T1000 (cell line): ENCODE data around the gene MBOAT1.

Experiments
- DNase-seq: peaks from one replicate; lab custom pipeline; 2025; ENCODE audit warnings: mixed read lengths; lab: John Stamatoyannopoulos, UW

MBOAT1 gene

DNA sequence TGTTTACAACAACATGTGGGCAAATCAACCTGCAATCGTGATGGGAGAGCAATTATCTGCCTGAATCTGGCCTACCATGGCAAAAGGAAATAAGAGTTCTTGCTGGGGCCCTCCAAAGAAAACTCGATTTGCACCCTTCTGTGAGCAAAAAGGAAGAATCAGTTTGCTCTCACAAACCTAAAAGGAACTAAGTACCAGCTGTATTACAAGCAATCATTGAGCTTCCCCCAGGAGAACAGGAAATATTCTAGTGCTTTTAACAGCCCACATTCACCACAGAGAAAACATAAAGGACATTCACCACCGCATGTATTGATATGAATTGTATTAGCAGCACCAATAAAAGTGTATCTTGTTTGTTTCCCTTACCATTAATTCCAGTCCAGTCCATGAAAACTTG, 75.0 kb downstream of the MBOAT1 start:
- no peak for DNase-seq

DNA sequence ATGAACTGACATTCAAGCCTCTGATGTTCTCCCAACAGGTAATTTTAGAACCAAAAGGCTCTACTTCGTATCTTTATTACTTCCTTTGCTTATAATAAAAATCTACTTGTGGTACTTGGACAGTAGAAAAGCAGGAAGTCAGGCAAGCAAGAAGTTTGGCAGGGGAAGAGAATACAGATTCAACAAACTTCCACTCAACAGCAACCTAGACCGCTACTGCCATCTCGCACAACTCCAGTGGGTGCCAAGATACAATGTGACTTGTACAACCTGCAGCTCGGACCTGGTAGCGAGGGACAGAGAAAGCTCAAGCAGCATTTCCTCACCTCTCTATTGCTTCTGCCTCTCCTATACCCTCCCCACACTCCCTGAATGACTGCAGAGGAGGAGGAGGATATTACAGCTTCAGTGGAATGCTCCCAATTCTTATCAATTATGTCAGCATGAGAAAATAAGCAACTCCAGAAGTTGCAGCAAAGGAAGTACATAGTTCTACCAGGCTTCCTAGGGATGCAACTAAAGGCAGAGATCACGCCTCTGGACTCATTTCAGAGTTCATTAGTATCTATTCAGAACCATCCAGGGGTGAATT, 76.5 kb downstream of the MBOAT1 start:
- DNase-seq: no peak

DNA sequence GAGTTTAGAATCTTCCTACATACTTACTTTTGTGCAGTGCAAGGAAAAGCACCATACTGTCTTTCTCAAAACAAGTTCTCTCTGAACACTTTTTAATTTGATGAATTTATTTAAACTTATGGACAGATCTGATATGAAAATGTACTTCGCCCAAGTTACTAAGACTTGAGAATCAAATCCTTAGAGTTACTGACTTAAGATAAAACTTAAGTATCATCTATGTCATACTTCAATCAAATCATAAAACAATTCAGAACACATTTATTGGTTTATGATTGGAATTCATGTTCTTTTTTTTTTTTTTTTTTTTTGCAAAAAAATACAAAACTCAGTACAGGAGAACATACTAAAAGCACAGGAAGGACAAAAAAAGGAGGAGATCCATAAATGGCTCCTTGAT, 77.7 kb downstream of the MBOAT1 start:
- no peak for DNase-seq

DNA sequence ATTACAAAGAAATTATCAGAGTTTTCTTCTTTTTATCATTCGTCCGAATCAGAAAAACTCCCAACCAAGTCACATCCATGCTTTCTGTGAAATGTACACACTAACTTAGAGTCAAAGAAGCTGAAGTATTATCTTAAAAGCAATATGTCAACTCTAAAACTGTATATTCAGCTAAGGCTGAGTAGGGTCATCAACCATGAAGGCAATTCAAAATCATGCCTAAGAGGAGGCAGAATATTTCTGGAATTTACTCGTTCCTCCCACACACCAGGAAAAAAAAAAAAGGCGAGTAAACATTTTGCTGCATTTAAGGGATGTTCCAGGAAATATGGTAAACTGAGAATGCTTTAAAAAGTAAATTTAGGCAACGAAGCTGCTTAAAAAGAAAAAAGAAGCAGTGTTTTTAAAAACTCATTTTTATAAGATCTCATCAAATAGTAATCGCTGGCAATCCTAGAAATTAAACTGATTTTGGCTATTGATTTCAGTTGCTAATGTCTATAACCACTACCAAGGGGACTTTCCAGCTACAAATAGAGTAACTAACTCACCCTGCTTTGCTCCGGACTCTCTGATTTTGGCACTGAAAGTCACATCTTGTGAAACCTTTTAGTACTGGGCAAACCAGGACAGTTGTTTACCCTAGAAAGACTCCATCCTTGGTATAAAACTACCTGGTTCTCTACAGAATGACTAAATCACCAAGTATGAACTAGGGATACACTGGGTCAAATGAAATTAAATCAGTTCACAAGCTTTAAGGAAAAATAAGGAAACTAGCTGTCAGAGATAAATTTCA, 82.8 kb downstream of the MBOAT1 start:
- no peak for DNase-seq

DNA sequence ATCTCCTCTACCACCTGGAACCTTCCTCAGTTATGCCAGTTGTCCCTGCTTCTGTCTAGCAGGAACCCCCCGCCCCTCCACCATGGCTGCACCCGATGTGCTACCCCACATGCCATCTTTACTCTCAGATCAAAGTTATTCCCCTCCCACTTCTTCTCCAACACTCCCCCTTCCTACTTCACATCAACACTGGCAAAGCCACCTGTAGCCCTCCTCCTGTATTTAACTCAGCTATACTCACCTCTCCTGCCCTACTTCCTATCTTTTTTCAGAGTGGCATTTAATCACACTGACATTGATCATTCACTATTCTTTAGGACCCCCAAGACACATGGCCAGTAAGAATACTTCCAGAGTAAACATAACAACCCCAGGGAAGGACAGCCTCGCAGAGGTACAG, 84.3 kb downstream of the MBOAT1 start:
- DNase-seq: no peak

DNA sequence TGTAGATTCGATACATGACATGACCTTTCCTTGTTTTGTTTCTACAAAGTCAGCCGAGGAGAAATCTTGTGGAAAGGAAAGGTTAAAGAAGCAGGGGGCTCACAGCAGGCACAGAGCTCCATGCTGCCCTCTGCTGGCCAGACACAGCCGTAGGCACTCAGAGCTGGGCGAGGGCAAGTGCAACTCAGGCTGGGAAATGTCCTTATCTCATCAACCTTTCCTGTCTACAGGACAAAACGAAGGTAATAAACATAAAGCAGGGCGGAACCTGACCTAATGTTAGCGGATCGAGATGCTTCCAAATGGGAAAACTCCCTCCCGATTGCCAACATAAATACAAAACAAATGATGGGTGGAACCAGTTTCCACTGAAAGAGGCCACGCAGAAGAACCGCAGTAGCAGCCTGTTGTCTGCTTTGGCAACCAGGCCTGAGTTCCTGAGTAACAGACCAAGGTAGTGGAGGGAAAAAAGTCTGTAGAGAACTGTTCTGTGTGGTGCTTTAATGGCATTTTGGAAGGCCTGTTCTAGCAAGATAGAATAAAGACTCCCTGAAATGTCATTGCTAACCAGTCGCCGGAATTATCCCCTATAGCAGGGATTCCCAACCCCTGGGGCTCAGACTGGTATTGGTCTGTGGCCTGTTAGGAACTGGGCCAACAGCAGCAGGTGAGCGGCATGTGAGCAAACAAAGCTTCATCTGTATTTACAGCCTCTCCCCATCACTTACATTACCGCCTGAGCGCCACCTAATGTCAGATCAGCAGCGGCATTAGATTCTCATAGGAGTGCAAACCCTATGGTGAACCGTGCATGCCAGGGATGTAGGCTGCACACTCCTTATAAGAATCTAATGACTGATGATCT, 85.2 kb downstream of the MBOAT1 start:
- DNase-seq: no peak

DNA sequence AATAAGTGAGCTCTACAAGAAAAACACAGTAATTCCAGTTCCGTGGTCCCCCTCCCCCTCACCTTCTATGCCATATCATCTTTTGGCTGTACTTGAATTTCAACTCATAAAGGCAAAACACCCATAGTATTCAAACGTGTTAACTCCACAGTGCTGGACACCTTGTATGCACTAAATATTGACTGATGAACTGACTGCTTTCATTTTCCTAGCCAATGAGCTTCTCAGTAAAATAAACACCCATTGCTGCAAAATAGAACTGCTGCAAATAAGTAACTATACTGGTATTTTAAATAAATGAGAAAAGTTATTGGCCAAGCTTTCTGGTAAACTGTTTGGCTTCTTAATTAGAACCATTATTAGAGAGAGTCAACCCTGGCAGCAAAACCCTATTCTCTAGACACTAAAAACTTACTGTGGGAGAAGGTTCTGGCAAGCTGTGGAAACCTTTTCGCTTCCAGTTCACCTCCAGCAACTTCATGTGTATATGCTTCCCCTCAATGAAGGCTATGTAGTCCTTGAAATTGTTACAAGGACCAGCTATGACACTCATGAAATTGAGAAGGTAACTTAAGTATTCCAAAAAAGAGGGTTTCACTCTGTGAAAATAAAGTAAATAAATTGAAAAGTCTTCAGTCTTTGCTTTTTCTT, 86.0 kb downstream of the MBOAT1 start:
- no peak for DNase-seq

DNA sequence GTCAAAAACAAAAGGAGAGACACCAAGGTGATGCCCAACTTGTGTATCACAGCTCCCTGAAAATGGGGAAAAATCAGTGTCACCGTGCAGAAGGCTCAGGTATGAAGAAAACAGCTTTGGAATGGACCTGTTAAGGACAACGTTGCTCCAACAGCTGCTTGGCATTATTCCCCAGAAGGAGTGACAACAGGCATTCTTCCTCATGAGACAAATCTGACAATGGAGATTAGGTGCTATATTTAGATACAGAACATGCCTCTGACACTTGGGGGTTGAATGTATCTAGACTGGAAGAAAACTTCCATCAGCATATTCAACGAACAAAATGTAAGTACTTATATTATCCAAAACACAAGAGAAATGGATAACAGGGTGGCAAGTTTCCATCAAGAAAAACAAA, 87.7 kb downstream of the MBOAT1 start:
- no peak for DNase-seq

DNA sequence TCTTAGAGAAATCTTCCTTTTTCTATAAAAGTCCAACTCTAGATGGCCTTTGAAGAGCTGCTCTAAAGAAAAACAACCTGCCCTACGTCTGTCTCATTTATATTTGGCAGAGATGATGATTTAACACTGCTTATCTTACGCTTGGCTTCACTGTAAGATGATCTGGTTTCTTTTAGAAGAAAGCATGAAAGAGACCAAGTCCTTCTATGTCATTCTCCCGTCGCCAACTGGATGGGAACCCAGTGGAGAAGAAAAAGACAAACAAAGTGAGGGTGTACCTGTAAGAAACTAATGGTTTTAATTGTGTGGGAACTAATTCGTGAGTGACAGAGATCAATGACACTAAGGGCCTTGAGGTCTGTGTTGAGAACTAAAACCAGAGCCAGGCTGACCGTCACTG, 92.8 kb downstream of the MBOAT1 start:
- no peak for DNase-seq

DNA sequence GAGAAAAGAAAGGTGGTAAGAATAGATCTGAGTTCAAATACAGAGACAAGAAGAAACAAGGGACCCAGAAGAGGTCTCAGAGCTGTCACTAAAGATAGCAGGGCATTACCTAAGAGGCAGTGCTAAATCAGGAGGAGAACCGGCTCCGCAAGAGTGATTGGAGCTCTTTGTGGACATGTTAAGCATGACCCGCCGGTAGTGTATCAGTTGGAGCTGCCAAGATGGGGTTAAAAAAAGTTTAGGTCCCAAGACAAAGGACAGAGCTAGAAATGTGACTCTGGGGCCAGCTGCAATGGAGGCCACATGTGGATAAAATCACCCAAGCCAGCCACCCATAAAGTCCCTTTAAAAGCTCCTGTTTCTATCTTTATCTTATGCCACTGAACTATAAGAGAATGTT, 93.4 kb downstream of the MBOAT1 start:
- DNase-seq: no peak

DNA sequence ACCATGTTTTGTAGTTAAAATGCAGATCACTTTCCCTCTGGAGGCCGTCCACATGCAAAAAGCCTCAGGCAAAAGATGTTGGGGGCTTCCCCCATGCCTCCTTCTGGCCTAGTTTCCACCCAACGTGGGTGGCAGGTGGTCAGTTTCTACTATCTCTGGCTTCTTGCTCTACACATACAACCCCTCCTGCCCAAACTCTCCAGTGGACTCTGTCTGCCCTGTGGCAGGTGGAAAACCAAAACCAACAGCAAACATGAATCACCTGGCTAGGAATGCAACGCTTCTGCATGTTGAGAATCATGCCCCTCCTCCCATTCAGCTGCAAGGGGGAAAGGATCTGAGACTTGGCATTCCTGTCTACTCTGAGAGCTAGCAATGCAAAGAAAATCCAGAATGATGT, 94.8 kb downstream of the MBOAT1 start:
- DNase-seq: no peak

DNA sequence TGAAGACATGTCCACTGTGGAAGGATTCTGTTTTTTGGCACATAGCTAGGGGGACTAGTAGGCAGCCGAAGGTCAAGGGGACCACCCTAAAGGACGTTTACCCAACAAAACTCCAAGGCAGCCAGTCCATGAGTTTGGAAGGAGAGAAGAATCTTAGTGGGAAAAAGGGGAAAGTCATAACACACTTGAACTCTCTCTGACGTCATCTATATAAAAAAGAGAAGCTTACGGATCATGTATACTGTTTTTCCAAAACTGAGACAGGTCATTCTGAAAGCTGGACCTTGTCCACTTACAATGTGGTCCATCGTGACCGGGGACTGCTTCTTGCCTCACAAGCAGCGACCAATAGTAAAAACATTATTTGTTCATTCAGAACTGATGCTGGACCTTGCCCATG, 95.5 kb downstream of the MBOAT1 start:
- no peak for DNase-seq

DNA sequence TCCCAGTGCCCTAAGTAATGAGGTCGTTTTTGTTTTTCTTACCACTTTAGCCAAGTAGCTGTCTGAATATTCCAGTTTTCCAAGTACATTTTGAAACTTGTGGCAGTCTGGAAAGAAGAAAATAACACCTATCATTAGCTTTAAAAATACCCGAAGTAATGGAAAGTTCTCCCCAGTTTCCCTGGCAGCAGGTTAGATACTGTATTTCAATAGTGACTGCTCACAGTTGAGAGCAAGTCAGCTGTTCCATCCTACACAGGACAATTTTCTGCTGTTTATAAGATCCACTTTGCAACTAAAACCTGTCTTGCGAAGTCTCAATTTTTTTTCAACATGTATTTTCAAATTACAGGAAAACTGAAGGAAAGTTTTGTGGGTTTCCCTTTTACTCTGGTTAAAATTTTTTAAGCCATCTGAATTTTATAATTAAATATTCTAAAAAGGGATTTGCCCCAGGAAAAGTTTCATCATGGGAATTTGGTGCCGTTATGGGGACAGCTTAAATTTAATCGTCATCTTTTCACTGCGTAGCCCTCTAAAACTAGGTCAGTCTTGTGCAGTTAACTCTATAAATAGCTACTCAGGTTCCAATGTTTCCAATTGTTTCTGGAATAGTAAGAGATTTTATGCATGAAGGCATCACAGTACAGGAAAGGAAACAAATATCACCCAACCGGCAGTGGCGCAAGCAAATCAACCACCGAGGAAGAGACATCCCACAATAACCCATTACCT, 96.9 kb downstream of the MBOAT1 start:
- DNase-seq: no peak

DNA sequence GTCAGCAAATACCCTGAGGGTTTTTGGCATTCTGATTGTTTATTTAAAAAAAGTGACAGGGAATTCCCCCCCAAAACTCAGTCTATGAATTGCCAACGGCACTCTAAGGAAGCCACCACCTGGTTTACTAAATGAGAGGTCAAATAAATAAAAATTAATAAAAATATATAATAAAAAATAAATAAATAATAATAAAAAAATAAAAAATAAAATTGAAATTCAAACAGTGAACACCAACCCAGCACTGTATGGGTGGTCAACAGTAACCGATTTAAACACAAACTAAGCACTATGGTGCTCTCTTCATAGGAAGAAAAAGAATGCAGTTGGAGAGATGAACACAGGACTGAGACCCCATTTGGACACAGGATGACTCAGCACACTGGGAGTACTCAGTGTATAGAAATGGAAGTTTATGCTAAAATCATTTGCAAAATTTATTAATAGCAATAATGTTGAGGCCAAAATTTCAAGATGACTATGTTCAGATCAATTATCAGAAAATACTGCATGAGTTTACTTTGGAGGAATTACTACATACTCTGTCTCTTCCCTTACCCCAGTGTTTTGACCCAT, 98.5 kb downstream of the MBOAT1 start:
- no peak for DNase-seq

DNA sequence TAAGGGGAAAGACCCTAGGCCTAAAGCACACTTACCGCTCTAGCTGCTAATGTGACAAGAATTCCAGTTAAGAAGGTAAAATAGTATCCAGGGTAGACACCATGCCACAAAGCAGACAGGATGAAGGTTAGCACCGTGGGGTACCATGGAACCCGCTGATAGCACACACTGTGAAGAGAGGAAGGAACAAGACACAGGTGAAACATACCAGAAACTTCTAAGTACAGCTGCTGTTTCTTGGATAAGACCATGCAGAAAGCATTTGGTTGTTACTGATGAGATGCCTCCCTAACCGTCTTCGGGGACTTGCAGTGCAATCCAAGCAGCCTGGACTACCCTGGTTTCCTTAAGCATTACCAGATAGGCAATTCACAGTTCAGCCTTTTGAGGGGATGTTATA, 99.4 kb downstream of the MBOAT1 start:
- no peak for DNase-seq

DNA sequence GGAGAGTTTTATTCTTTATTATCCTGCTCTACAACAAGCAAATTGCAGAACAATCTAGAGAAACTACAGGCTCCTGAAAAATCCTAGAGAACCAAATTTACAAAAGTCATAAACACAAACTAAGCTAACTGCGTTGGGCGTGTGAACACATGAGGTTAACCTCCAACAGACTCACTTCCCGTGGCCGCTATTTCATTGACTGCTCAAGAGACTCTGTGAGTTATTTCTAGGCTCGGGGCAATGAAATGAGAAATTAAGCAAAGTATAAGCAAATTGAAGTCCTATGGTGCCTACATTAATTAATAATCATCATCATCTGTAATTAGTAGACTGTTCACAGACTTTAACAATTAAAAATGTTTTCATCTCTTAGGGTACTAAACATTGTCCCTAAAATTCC, 100.0 kb downstream of the MBOAT1 start:
- DNase-seq: no peak

DNA sequence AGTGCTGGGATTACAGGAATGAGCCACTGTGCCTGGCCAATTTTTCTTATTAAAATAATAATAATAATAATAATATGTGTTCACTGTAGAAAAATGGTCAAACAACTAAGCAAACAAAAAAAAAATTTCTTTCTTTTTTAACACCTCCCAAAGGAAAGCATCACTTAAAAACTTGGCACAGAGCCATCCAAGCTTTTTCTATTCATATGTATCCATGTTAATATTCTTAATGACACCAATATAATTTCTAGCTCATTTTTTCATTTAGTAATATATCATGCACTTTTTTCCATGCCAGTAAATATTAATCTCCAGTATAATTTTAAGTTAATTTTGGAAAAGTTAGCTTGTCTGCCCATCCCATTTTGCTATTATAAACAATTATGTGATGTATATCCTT, 101.8 kb downstream of the MBOAT1 start:
- DNase-seq: no peak

DNA sequence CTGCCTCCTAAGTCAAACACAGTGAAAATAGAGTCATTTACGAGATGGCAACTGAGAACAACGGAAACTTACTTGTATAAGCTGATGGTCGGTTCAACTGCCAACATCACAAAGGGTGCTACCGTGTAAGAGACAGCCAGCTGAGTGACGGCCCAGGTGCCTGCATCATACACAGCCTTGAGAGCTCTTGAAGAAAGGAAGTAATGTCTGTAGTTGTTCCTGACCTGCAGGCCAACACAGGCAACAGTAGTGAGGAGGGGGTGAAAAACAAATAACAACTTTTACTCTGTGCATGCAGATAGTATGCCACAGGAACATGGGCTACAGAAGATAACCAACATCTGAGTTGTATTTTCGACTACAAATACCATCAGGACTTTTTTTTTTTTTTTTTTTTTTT, 102.7 kb downstream of the MBOAT1 start:
- no peak for DNase-seq

DNA sequence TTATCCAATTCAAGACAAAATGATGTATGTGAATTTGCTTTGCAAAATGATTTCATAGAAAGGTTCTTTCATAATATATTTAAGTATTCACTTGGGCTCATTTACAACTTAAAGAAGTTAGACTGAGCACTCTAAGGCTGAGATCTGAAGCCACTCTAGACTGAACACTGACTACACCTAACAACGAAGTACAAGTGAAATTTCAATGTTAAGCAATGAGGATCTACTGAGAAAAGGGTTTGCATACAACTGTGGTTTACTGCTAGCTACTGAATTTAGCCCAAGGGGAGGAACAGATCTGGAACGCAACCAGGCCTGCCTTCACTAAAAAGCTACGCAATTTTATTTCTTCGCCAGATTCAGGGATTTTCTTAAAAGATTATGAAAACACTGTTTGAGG, 106.4 kb downstream of the MBOAT1 start:
- DNase-seq: no peak

DNA sequence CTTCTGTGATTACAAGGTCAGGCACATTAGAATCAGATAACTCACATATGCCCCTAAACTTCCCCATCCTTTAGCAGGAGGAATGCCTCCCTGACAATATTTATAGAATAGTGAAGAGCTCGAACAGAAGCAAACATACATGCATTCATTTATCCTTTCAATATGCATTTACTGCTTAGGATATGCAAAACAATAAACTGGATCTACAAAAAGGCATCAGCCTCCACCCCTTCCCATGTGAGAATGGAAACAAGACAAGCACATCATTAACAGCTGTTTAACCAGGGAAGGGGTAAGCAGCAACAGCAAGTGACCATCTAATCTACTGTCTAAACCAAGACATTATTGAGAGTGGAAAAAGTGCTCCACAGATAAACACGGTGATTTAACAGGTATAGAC, 107.6 kb downstream of the MBOAT1 start:
- no peak for DNase-seq

DNA sequence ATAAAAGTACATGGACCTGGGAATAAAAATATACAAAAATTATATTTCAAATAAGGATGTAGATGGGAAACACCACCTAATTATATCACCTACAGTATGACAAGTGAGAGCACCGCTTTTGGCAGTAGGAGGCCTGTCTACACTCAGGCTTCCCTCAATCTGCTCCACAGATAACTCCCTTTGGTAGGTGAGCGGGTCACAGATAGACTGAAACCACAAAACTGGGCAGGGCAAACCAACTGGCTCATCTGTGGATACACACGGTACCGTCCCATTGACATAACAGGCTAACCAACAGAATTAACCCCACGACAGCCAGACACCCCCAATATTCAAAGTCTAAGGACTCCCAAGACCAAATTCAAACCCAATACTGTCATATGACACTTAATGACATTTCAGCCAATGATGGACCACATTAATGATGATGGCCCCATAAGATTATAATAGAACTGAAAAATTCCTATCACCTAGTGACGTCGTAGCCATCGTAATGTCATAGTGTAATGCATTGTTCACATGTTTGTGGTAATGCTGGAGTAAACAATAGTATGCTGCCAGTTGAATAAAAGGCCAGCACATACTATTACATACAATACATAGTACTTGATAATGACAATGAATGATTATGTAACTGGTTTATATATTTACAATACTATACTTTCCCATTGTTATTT, 109.7 kb downstream of the MBOAT1 start:
- no peak for DNase-seq
